ENCODE results near the gene FCHSD2.
"Not testable (repeated sequence)": the region's sequence is repeated elsewhere in the genome, so short reads cannot be mapped to it uniquely, and the experiment has no call there.

Gene FCHSD2

DNA sequence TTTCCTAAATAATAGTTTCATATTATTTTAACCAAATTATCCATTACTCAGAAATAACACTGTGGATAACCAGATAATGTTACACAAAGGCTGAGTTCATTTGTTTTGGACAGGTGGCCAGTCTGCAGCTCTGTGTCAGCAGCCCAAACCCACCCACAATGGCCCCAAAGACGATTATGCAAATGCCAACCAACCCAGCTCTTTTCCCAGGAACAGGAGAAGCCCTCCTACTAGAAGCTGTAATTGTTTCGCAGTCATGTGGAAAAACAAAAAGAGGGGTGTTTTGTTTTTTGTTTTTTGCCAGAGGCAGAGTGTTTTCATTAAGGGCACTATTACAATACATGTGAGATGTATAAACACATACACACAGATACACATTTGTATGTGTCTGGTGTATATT lies 102.1 kb downstream of the FCHSD2 start:
- H3K4me3 ChIP-seq (ENCODE audit: low read depth, low read length): no peak overlapping the region
- TF ChIP-seq, protein P1, sequence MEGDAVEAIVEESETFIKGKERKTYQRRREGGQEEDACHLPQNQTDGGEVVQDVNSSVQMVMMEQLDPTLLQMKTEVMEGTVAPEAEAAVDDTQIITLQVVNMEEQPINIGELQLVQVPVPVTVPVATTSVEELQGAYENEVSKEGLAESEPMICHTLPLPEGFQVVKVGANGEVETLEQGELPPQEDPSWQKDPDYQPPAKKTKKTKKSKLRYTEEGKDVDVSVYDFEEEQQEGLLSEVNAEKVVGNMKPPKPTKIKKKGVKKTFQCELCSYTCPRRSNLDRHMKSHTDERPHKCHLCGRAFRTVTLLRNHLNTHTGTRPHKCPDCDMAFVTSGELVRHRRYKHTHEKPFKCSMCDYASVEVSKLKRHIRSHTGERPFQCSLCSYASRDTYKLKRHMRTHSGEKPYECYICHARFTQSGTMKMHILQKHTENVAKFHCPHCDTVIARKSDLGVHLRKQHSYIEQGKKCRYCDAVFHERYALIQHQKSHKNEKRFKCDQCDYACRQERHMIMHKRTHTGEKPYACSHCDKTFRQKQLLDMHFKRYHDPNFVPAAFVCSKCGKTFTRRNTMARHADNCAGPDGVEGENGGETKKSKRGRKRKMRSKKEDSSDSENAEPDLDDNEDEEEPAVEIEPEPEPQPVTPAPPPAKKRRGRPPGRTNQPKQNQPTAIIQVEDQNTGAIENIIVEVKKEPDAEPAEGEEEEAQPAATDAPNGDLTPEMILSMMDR (IDR thresholded peaks at IDR 0.05; ENCODE audit: borderline replicate concordance, insufficient read depth, low read depth, low read length): no peak

DNA sequence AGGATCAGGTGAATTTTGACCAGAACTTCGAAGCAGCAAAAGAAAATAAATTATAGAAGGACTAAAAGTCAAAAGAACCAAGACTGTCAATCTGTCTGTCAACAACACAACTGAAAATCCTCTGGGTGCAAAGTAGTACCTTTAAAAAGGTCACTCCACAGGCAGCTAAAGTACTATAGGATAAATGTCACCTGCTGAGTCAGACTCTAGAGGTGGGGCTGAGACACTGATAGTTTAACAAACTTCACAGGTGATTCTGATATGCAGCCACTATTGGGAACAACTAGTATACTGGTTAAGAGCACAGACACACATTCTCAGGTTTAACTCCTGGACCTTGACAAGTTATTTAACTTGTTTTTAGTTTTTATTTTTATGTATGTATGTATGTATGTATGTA lies 107.3 kb downstream of the FCHSD2 start:
- H3K4me3 ChIP-seq (ENCODE audit: low read depth, low read length): no peak overlapping the region
- TF ChIP-seq, protein P1 (IDR thresholded peaks at IDR 0.05; ENCODE audit: borderline replicate concordance, insufficient read depth, low read depth, low read length): no peak

- TF ChIP-seq, protein P1 (IDR thresholded peaks at IDR 0.05; ENCODE audit: borderline replicate concordance, insufficient read depth, low read depth, low read length): no peak
Measured at GRCh38 chr11:73034331-73034730, 107.8 kb downstream of the FCHSD2 start.

GRCh38 chr11:73030130-73030529 lies 112.0 kb downstream of the FCHSD2 start:
- no peak overlapping the region for H3K4me3 ChIP-seq (ENCODE audit: low read depth, low read length)
- TF ChIP-seq, protein P1 (IDR thresholded peaks at IDR 0.05; ENCODE audit: borderline replicate concordance, insufficient read depth, low read depth, low read length): no peak

More at GRCh38 chr11:73034331-73034730, 107.8 kb downstream of the FCHSD2 start:
- no peak overlapping the region for H3K4me3 ChIP-seq (ENCODE audit: low read depth, low read length)

GRCh38 chr11:73029403-73029802 lies 112.7 kb downstream of the FCHSD2 start:
- H3K4me3 ChIP-seq (ENCODE audit: low read depth, low read length): no peak overlapping the region
- TF ChIP-seq, protein P1 (IDR thresholded peaks at IDR 0.05; ENCODE audit: borderline replicate concordance, insufficient read depth, low read depth, low read length): no peak

DNA sequence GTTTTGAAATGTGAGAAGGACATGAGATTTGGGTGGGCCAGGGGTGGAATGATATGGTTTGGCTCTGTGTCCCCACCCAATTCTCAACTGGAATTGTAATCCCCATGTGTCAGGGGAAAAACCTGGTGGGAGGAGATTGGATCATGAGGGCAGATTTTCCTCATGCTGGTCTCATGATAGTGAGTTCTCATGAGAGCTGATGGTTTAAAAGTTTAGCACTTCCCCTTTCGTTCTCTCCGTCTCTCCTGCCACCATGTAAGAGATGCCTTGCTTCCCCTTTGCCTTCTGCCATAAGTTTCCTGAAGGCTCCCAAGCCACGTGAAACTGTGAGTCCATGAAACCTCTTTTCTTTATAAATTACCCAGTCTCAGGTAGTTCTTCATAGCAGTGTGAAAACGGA lies 113.5 kb downstream of the FCHSD2 start:
- H3K4me3 ChIP-seq (ENCODE audit: low read depth, low read length): no peak overlapping the region
- TF ChIP-seq, protein P1 (IDR thresholded peaks at IDR 0.05; ENCODE audit: borderline replicate concordance, insufficient read depth, low read depth, low read length): no peak

GRCh38 chr11:73027840-73028239 lies 114.3 kb downstream of the FCHSD2 start:
- H3K4me3 ChIP-seq (ENCODE audit: low read depth, low read length): not testable (repeated sequence)

DNA sequence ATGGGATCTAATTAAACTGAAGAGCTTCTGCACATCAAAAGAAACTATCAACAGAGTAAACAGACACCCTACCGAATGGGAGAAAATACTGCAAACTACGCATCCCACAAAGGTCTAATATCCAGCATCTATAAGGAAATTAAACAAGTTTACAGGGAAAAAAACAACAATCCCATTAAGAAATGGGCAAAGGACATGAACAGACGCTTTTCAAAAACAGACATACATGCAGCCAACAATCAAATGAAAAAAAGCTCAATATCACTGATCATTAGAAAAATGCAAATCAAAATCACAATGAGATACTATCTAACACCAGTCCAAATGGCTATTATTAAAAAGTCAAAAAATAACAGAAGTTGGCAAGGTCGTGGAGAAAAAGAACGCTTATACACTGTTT lies 117.5 kb downstream of the FCHSD2 start:
- H3K4me3 ChIP-seq (ENCODE audit: low read depth, low read length): no peak overlapping the region
- TF ChIP-seq, protein P1 (IDR thresholded peaks at IDR 0.05; ENCODE audit: borderline replicate concordance, insufficient read depth, low read depth, low read length): no peak
